Raji (cell line): Measurements from ENCODE around the gene DYSF.

ENCODE experiments used
- POLR2A ChIP-seq: IDR thresholded peaks from 2 replicates; pipeline ENCODE4 v1.6.1; 2011; ENCODE audit warnings: low read depth, low read length, control low read depth; ENCODE audit not compliant: insufficient read depth

DYSF gene

GRCh38 chr2:71571945-71572344, 118.6 kb downstream of the DYSF start:
- TF ChIP-seq POLR2A = no peak

DNA sequence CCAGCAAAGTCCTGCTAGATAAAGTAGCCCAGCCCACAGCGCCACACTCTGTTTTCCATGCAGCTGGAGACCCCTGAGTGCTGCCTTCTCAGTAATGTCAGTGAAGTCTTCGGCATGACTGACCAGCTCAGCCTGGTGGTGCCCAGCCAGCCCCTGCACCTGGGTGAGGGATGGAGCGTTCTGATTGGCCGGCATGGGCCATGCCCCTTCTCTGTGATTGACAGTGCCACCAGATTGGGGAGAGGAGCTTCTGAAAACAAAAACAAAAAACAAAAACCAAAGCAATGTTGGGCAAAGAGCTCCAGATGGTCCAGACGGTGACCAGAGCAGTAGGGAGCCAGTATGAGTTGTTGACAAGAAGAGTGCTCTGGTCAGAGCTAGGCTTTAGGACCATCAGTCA, 122.6 kb downstream of the DYSF start:
- no peak for TF ChIP-seq POLR2A

- TF ChIP-seq POLR2A = no peak
Measured at GRCh38 chr2:71576541-71576940, 123.2 kb downstream of the DYSF start.

- TF ChIP-seq POLR2A = no peak
Measured at GRCh38 chr2:71577209-71577608, 123.8 kb downstream of the DYSF start.

GRCh38 chr2:71578767-71579342, 125.5 kb downstream of the DYSF start:
- TF ChIP-seq POLR2A = no peak

DNA sequence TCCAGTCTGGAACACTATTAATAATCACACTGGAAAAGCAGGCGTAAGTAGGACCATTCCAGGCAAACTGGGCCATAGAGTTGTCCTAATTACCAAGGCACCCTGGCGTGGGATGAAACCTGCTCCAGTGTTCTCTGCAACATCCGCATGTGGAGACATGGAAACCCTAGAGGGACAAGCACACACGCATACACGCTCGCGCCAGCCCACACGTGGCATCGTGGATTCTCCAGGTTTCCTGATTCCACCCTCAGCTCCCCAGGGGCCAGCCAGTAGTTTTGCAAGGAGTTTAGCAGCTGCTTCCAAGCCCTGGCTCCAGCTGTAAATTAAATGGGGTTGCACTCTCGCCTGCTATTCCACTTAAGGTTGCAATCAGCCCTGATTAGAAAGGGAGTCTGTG, 127.7 kb downstream of the DYSF start:
- no peak for TF ChIP-seq POLR2A

- no peak for TF ChIP-seq POLR2A
Measured at GRCh38 chr2:71583876-71584275, 130.5 kb downstream of the DYSF start.

DNA sequence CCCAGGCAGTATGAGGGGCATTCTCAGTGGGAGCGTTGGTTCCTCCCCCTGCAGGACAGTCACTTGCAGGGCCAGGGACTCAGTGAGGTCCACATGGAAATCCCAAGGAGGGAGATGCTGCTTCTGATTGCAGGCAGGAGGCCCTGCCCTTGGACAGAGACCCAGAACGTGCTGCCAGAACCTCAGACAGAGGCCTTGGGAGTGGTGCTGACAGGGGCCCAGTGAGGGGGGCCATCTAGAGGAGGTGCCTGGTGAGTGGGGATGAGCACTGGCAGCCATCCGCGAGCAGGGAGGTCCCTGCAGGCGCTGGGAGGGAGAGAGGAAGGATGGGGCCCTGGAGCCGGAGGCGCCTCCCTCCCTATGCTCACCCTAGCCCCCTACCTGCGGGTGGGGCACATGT, 133.1 kb downstream of the DYSF start:
- TF ChIP-seq POLR2A = no peak

DNA sequence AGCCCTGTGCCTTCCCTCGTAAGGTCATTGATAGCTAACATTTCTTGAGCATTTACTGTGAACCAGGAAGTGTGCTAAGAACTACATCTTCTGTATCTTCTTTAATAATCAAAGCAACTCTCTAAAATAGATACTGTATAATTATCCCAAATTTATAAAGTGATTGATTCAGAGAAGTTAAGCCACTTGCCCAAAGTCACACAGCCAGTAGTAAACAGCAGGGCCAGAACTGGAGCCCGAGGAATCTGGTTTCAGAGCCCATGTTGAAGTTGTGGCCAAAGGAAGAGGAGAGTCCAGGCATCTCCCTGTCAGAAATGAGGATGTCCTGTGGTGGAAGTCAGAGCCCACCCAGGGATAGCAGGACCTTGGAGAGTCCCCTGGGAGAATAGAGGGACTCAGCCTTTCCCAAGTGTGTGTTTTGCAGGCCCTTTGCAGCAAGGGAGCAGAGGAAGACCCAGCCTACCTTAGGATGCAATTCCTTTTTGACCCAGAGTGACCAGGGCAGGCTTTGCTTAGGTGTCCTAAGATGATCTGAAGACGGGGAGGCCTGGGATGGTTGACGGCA, 134.2 kb downstream of the DYSF start:
- no peak for TF ChIP-seq POLR2A

GRCh38 chr2:71588497-71589170, 135.3 kb downstream of the DYSF start:
- no peak for TF ChIP-seq POLR2A

GRCh38 chr2:71589763-71590162, 136.4 kb downstream of the DYSF start:
- no peak for TF ChIP-seq POLR2A

DNA sequence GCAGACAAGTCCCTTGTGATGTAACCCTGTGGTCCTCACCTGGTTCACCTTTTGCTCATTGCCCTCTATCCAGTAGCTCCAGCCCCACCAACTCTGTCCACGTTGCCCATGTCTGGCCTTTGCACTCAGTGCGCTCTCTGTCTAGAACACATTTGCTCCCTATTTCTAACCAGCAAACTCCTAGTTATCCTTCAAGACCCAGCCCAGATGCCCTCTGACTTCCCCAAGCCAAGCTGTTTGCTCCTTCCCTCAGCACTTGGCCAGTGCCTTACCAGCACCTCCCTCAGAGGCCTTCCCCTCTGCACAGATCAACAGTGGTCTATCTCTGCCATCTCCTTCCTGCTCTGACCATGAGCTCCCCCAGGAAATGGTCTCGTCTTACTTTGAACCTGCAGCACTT, 137.7 kb downstream of the DYSF start:
- TF ChIP-seq POLR2A = no peak

DNA sequence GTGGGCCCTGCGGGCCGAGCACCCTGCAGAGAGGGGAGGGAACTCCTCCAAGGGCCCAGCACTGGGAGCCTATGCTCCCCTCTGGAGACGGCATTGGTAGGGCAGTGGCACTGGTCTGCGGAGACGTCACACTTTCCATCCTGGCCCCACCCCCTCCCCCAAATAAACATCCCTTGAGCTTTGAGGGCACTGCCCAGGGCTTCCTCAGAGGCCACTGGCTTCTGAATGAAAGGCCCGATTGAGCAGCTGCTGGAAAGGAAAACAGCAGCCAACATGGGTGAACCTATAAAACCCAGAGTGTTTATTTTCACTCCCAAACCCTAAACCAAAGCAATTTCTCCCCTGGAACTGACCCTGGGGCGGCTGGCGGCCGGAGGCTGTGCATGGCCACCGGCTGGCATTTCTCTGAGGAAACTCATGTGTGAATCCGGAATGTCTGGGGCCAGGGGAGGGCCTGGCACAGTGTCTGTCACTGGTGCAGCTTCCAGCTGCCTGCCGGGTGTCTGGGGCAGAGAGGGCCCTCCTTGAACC, 138.9 kb downstream of the DYSF start:
- no peak for TF ChIP-seq POLR2A

DNA sequence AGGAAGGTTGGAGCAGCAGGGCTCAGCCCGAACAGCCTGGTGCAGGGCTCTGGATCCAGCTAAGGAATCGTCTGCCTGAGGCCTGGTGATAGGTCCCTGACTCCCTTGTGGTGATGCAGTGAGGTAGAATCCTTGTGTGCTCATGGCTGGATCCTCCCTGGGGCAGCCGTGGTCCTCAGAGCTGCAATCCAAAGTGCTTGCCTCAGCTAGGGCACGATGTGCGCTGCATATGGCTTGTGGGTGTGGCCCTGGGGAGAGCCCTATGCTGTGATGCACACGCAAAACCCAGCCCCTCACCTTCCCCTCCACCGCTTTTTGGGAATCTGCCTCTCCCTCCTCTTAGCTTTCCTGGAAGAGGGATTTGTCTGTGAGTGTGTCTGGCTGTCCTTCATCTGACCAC, 142.2 kb downstream of the DYSF start:
- no peak for TF ChIP-seq POLR2A

GRCh38 chr2:71596011-71596410, 142.7 kb downstream of the DYSF start:
- TF ChIP-seq POLR2A = no peak

GRCh38 chr2:71597756-71598155, 144.4 kb downstream of the DYSF start:
- TF ChIP-seq POLR2A = no peak
